Fibroblast of upper back skin (primary cell): ENCODE measurements around the gene ARIH2.
"Not testable (repeated sequence)": the region's sequence is repeated elsewhere in the genome, so short reads cannot be mapped to it uniquely, and the experiment has no call there.

Source experiments
- DNase-seq: peaks from one replicate; pipeline ENCODE4 v3.0.0-alpha.2; 2013

Gene ARIH2

DNA sequence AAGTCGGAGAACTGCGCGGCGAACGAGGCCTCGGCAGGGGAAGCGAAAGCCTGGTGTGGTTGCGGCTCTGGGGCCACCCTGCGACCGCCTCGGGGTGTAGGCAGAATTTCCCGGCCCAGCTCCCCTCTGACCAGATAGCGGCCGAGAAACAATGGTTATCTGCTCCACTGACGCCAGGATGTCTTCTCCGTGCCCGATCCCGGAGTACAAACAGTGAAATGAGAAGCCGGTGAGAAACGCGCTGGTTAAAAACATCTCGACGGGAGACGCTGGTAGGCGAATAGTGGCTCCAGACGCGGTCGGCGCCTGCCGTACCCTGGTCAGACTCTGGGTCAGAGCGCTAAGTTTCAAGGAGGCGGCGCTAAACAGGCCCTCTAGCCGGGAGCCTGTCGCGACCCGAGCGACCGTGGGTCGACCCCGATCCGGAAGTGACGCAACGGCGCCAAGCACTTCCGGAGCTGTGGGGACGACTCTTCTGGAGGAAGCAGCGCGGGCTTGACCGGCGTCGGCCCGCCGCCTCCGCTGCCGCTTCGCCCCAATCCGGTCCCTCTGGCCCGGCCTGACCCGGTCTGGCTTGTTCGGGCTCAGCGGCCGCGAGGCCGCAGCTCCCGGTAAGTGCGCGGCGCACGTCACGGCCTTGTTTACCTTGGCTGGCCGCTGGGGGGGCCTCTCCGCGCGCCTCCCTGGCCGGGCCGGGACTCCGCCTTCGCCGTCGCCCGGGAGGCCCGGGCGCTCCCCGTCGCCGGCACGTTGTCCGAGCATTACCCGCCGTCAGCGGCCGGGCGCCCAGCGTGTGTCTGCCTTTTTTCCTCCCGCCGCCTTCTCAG lies at the start of gene ARIH2:
TSS of gene ARIH2 (plus strand) at position 455 of the 827 bp plus-strand sequence. CDS start 8,717 bp downstream, outside the sequence.
- peak; percentile 89 for DNase-seq

DNA sequence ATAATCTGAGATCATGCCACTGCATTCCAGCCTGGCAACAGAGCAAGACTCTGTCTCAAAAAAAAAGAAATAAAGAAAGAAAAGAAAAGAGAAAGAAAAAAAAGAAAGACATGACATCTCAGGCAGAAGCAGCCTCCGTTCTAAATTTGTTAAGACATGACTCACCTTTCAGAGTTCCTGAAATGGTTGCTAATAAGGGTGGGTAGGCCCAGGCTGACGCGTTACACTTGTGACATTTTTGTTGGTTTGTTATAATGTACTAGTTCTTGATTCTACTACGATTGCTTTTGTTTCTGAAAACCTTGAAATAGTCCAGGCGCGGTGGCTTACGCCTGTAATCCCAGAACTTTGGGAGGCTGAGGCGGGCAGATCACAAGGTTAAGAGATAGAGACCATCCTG lies 41.0 kb upstream of the ARIH2 start:
- no peak for DNase-seq

DNA sequence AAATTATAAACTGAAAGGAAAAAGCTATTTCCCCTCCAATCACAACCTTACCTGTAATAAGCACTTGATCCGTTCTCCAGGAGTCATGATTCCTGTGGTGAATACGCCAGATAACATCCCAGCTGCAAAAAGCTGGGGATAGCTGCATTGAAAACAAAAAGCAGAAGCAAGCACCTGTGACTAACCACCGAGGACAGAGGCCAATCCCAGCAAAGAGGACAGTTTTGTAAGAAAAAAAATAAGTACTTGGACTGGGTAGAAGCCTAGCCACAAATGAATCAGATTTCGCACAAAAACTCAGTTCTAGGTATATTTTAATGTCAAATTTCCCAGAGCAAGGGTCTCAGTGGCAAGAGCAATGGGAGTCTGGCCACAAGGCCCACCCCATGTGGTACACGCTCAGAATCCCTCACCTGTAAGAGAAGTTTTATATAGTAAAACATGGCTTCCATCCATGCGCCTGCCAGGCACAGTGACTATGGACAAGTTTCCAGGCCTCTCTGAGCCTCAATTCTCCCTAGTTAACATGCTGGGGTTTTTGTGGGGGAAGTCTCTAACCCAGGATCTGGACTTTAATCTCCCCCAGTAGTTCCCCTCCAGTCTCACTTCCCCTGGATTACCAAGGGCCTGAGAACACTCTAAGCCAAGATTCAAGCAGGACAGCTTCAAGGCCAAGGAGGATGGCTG lies 39.2 kb upstream of the ARIH2 start:
- DNase-seq, result no peak

- DNase-seq, result no peak
These were observed 38.7 kb upstream of the ARIH2 start for GRCh38 chr3:48879994-48880377.

DNA sequence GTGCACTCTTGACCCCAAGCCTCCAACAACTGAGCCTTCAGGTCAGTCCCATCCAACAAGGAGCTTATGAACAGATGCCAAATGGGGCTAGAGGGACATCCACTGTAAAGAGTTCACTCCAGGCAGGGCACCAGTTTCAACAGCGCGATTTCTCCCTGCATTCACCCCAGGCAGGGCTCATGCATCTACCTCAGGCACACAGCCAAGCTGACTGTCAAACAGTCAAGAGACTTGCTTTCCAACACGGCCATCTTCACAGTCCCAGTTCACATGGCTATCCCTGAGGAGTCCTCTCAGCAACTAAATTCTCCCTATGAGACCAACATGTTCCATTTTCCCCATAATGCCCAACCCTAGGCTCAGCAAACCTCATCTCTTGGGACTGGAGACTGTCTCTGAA lies 37.6 kb upstream of the ARIH2 start:
- DNase-seq, result no peak

DNA sequence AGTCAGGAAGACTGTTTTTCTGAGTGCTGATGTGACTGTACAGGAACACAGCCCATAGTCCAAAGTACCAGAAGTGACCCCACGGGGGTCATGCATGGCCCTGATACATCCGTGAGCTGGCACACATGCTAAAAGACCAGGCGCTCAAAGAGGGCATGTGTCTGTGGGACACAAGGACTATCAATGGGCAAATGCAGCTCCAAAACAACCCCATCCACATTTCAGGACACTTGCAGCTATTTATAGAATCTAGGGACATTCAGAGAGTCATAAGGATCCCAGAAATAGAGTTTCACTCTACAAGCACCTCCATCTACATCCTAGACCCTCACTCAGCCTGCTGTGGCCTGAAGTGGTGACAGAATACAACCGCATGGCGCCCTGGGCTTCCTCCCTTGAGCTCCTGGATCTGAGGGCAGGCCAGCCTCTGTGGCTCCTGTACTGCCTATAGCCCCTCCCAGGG lies 37.0 kb upstream of the ARIH2 start:
- no peak for DNase-seq

DNA sequence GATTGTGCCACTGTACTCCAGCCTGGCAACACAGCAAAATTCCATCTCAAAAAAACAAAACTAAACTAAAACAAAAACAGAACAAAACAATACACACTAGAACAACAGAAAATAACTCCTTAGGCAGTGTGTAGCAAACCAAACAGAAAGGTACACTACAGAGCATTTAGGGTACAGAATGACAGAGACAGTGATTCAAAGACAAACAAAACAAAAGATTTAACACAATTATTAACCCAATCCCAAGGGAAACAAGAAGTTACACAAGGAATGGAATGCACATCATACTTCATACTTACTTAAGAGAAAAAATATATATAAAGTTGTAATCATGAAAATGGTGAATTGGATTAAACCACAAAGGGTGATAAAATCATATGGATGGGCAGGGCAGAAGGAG lies 32.9 kb upstream of the ARIH2 start:
- no peak for DNase-seq

- DNase-seq, result no peak
These were observed 27.0 kb upstream of the ARIH2 start for GRCh38 chr3:48891606-48892005.

DNA sequence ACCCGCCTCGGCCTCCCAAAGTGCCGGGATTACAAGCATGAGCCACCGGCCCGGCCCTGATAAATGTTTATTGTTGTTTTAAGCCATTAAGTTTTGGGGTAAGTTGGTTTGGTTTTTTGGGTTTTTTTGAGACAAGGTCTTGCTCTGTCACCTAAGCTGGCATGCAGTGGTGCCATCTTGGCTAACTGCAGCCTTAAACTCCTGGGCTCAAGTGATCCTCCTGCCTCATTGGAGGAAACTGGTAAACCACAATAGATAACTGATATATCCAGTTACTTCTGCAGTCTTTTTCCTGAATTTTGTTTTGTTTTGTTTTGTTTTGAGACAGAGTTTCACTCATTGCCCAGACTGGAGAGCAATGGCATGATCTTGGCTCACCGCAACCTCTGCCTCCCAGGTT lies 24.1 kb upstream of the ARIH2 start:
- no peak for DNase-seq

DNA sequence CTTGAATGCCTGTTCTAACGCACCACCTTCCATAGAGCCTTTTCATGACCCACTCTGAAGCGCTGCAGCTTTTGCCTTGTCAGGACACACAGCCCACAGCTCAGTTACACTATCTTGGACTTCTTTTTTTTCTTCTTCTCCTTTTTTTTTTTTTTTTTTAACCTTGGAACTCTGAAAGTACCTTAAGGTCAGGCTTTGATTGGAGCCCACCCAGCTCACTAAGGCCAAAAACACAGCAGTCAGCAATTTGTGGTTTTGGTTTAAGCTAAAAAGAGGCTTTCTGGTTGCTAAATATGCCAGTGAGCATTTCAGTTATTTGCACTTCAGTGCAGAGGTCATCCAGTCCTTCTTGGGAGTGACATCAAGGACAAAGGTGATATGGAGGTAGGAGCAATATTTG lies 21.7 kb upstream of the ARIH2 start:
- DNase-seq, result no peak

GRCh38 chr3:48897460-48898376 lies 20.9 kb upstream of the ARIH2 start:
- no peak for DNase-seq

DNA sequence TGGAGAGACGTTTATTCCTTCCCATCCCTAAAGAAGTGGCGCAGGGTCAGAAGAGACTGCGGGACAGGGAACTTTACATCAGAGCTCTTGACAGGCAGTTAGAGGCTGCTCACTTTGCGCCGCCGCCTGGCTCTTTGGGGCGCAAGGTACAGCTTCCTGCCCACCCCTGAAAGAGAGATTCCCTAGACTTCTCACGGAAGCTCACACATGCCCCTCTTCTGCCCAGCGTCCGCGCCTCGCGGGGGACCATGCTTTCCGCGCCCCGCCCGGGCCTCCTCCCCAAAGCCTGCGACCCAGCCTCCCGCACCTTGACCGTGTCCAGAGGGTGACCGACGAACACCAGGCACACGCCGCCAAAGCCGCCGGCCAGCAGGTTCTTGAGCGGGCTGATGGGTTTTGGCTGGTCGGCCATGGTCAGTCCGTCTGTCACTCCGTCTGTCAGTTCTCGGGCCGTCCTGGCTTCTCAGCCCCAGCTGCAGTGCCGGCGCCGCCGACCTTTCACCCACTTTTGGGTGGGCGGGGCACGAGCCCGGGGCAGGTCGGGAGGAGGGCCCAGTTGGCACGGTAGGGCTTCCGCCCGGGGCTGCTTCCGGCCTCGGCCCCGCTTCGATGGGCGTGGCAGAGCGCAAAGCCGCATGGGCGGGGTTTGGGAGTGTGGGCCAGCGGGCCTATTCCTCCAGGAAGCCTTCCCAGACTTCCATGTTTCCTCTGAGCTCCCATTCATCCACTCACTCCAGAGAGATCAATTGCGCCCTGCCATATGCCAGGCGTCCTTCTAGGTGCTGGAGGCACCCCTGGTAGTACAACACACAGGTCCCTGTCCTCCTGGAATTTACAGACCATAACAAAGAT lies 20.0 kb upstream of the ARIH2 start, which contains the start of gene SLC25A20:
TSS of gene SLC25A20 (minus strand) at position 500 of the 852 bp plus-strand sequence. CDS start at position 412, 88 bp downstream.
- DNase-seq, result peak; percentile 82

DNA sequence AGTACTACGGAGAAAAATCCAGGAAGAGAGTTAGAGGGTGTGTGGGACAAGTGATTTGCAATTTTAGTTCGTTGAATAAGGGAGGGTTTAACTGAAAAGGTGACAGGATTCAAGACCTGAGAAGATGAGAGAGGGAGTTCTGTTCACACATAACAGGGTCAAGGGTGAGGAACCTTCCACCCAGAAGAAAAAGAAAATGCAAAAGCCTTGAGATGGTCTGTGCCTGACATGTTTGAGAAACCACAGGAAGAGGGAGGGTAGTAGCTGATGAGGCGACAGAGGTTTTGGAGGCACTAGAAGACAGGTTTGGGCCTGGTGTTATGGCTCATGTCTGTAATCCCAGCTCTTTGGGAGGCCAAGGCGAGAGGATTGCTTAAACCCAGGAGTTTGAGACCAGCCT lies 19.4 kb upstream of the ARIH2 start:
- DNase-seq, result no peak

DNA sequence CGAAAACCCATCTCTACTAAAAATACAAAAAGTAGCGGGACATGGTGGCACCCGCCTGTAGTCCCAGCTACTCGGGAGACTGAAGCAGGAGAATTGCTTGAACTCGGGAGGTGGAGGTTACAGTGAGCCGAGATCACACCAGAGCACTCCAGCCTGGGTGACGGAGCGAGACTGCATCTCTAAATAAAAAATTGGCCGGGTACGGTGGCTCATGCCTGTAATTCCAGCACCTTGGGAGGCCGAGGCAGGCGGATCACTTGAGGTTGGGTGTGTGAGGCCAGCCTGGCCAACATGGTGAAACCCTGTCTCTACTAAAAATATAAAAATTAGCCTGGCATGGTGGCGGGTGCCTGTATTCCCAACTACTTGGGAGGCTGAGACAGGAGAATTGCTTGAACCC lies 11.6 kb upstream of the ARIH2 start:
- not testable (repeated sequence) for DNase-seq

GRCh38 chr3:48915296-48915695 lies 3.3 kb upstream of the ARIH2 start:
- no peak for DNase-seq

DNA sequence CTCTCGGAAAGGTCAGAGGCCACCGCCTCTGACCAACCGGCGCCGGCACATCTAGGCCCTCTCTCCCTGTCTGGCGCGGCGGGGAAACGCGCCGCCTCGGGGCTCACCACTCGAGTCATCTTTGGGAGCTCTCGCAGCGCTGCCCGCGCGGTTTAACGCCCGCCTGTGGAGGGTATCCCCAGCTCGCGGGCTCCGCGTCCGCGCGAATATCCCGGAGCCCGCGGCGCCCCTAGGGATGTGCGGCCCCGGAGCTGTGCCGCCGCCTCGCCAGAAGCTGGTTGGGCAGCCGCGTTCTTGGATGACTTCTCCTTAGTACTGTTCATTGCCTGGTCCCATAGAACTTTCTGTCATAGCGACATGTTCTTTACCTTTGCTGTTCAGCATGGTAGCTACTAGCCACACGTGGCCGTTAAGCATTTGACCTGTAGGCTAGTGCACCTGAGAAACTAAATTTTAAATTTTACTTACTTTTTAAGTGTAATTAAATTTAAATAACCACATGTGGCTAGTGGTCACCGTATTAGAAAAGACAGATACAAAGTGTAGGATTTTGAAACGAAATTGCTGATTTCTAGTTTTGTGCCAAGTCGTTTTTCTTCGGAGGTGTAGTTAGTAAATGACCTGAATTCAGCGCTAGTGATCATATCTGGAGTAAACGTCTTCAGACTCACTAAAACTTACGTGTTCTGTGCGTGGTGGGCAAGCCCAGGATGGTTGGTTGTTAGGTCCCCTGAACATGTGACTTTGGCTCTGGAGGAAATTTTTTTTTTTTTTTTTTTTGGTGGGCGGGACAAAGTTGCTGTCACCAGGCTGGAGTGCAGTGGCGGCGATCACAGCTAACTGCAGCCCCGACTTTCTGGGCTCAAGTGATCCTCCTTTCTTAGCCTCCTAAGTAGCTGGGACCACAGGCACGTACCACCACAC lies 835 bp downstream of the ARIH2 start:
- DNase-seq, result peak; percentile 28

GRCh38 chr3:48926425-48927392 lies 8.1 kb downstream of the ARIH2 start:
- DNase-seq, result no peak

DNA sequence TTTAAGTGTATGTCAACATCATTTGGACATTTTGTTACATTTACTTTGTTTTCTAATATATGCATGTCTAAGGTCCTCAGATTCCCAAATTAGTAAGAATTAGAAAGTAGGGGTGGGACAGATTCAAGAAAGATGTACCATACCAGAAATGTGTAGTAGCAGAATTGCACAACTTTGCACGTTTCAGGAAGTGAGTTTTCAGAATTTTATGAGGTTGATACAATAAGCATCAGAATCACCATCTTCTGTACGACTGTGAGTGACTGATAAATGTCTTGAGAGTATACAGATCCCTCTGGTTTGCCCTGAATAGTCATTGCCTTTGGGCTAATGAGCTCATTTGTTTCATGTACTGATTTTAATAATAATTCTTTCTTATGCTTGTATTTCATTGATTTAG lies 9.3 kb downstream of the ARIH2 start:
- DNase-seq, result no peak

DNA sequence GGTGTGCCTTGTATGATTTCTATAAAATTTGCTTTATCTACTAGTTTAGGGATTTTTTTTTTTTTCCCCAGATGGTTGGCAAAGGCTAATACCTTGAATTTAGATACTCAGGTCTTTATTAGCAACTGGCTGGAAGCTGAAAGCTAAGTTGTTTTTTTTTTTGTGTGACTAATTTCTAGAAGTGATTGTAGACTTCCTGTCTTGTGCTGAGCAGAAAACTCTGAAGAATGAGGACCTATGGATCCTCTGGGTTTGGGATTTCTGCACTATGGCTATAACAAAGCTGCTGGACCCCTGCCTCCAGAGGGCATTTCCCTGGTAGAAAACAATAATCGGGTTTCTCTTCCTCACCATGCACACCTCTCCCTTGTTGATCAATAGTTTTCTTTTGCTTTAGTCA lies 10.0 kb downstream of the ARIH2 start:
- DNase-seq, result no peak
